GM18520 (cell line): ENCODE measurements around the gene DLGAP3.

ENCODE experiments used
- ATAC-seq: cut with Tn5 transposase; IDR thresholded peaks from one replicate; pipeline ENCODE4 v1.9.1; 2021; ENCODE audit not compliant: unreplicated experiment

The DLGAP3 gene

DNA sequence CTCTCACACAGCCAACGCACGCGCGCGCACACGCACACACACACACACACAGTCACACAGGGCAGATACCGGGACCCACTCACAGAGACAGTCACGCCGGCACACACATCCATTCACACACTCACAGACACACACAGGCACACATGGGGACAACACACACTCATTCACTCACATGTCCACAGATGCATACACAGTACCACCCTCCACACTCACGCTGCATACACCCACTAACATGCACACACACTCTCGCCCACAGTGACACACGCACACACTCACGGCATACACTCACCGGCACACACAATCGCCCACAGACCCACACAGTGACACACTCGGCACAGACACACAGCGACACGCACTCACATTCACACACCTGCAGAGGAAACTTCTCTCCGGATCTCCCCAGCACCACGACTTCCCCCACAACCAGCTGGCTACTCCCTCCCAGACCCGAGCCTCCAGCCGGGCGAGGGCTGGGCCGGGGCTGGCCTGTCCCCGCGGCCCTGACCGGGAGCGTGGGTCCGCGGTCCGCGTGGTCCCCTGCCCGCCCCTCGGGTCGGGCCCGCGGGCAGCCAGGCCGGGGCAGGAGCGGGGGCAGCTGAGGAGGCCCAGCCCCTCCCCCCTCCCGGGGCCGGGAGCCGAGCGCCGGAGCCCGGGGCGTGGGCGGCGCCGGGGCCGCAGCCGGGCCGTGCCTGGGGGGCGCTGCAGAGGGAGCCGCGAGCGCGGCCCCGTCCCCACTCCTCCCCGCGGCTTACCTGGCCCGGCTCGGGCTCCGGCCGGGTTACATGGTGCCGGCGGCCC, 552 bp downstream of the DLGAP3 start:
- no peak for ATAC-seq

GRCh38 chr1:34928066-34928696, 1.3 kb downstream of the DLGAP3 start:
- ATAC-seq: no peak

GRCh38 chr1:34927316-34927715, 2.1 kb downstream of the DLGAP3 start:
- ATAC-seq: no peak

GRCh38 chr1:34926894-34927293, 2.6 kb downstream of the DLGAP3 start:
- ATAC-seq: no peak

DNA sequence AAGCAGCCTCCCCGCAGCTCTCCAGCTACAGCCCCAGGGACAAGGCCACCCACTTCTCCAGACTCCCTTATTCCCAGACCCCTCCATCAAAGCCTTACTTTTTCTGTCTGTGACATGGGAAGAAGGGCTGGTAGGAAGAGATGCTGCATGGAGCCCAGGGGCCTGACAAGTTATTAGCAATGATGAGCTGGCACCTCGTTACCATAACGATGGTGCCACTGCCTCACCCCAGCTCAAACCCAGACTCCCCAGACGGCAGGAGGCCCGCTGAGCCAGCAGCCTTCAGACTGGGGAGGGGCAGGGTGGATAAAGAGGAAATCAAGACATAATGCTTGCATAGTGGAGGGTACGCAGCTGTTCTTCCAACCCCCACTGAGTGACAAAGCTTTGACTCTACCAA, 3.3 kb downstream of the DLGAP3 start:
- no peak for ATAC-seq

GRCh38 chr1:34925730-34926129, 3.7 kb downstream of the DLGAP3 start:
- no peak for ATAC-seq

GRCh38 chr1:34924759-34925555, 4.5 kb downstream of the DLGAP3 start:
- no peak for ATAC-seq

DNA sequence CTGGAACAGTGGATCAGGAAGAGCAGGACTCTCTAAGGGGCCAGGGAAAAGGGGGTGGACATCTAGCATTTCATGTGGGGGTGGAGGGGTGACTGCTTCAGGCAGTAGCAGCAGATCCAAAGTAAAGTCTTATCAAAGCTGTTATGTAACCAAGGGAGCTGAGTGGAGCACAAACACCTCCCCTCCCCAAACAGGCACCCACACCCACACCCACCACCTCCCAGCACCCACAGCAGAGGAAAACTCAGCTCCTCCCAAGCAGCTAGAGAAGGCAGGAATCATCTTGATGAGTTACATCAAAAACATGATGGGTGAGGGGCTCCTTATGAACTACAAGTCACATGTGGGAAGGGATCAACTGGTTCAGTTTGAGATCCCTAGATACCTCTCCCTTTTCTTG, 6.0 kb downstream of the DLGAP3 start:
- ATAC-seq: no peak

GRCh38 chr1:34918977-34919561, 10.4 kb downstream of the DLGAP3 start:
- ATAC-seq: no peak

GRCh38 chr1:34918386-34918976, 11.0 kb downstream of the DLGAP3 start:
- no peak for ATAC-seq

GRCh38 chr1:34917017-34917416, 12.4 kb downstream of the DLGAP3 start:
- ATAC-seq: no peak

- ATAC-seq: no peak
Observed at GRCh38 chr1:34916104-34916503, 13.3 kb downstream of the DLGAP3 start.

GRCh38 chr1:34915521-34915920, 13.9 kb downstream of the DLGAP3 start:
- no peak for ATAC-seq

DNA sequence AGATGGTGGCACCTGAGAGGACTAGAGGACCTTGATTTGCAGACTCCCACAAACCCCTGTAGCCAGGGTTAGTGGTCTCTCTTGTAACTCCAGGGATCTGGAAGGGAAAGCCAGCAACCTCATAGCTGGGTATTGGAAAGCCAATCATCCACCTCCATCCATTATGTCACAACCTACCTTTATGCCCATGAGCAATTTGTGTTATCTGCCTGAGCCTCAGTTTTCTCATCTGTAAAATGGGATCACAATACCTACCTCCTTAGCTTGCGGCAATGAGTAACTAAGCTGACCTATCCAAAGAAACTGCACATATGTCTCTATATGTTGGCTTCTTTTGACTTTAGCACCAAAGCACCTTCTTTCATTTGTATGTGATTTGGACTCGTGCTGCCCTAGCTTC, 14.5 kb downstream of the DLGAP3 start:
- no peak for ATAC-seq

DNA sequence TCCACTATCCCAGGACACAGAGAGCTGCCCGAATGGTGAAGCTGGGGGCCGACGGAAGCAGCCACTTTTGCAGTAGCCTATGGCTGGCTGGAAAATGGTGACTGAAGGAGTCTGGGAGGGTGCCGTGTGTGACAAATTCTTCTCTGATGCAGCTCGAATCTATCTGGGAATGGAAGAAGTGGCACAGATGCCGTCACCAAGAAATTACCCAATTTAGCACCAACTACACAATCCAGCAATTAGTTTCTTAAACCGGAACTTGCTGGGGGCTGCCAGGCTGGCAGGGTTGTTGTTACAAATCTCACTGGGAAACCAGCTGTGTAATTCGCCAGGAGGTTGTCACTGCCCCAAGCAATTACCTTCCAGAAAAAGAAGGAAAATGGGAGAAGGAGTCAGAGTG, 18.0 kb downstream of the DLGAP3 start:
- ATAC-seq: no peak

DNA sequence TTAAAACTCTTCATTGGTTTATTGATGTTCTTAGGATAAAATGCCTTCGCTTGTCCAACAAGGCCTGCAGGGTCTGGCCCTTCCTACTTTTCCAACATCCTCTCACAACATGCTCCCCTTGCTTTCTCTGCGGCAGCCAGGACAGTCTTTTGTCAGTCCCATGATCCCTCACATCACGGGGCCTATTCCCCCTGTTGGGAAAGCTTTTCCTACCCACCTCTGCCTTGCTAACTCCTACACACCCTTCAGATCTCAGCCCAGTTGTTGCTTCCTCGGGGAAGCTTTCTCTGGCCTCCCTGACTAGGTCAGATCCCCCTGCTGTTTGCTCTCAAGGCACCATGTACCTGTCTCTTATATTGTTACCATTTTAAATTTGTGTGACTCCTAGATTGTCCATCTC, 19.0 kb downstream of the DLGAP3 start:
- no peak for ATAC-seq

DNA sequence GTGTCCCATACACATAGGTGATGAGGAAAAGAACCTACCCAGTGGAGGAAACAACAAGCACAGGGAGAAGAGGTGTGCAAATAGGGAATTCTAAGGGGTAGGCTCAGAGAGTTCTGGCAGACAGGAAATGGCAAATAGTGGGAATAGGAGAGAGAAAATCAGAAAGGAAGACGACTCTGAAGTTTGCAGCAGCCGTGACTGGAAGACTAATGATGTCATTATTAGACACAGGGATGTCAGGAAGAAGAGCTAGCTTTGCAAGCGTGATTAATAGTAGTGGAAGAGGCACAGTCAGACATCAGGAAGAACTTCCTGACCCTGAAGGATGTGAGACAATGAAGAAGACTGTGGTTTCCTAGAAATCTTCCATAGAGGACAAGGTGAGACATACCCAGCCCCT, 21.1 kb downstream of the DLGAP3 start:
- ATAC-seq: no peak

DNA sequence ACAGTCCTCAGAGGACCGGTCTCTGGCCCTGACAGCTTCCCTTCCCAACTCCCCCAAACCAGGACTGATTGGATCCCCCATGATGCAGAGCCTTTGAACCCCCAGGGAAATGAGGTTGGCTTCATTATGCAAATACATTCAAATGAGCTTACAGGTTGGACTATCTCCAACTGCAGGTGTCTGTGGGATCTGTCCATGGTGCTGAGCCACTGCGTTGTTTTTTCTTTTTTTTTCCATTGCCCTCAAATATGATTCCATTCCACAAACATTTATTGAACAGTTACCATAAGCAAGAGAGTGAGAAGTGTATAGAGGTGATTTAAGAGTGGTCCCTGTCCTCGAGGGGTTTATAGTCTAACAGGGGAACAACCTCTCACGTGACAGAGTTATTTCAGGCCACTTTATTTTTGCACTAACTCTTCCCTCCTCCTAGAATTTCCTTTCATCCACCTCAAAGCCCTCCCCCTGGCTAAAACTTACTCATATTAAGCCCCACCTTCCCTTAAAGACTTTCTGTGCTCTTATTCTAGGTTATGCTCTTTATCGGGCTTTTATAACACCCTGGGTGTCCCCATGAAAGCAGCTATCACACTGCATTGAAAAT, 21.9 kb downstream of the DLGAP3 start:
- no peak for ATAC-seq

DNA sequence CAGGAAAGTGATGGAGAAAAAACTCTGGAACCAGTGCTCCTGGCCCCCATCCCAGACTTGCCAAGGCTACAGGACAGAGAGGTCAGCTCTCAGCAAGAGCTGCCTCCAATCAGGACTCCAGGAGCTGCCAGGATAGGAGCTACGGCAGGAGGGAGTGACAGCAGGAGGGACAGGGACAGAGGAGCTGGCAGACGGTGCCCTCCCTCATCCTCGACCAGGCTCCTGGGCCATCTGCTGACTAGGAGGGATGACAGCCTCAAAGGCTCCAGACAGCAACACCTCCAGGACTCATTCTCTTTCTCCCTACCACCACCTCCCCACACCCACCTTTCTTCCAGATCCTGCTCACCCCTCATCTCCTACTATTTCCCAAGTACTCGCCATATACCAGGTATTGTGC, 22.7 kb downstream of the DLGAP3 start:
- no peak for ATAC-seq

- ATAC-seq: no peak
Observed at GRCh38 chr1:34906222-34906621, 23.2 kb downstream of the DLGAP3 start.

DNA sequence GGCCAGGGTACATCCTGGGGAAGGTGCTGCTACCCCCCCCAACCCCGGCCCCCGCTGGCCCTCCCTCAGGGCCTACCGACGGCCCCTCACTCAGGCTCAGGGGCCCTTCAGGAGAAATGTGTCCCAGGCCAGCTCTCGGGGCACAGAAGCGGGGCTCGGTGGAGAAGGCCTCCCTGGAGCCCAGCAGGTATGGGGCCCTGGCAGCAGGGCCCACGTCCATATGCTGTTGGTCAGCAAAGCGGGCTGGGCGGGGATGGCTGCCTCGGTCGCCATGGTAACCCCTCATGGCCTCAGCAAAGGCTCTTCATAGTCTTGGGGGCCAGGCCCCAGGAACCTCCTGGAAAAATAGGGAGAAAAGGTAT, 24.4 kb downstream of the DLGAP3 start:
- no peak for ATAC-seq
